WTC11 (cell line): ENCODE data around the gene IRAK4. TPM values are rescaled to one million over a fixed set of nuclear protein-coding genes. Genes with fewer than 3 reads are reported as not detected.

Source experiments
- ARID4B ChIP-seq: sonication (generic); formaldehyde crosslinking; IDR thresholded peaks from 2 replicates; pipeline ENCODE4 v1.8.0; 2023; ENCODE audit warnings: missing genetic modification reagents, mild to moderate bottlenecking, borderline replicate concordance
- ATF6 ChIP-seq: sonication (generic); formaldehyde crosslinking; IDR thresholded peaks from 2 replicates; pipeline ENCODE4 v1.8.1; 2023; ENCODE audit warnings: mild to moderate bottlenecking, missing genetic modification reagents
- E2F5 ChIP-seq: sonication (generic); formaldehyde crosslinking; IDR thresholded peaks from 2 replicates; pipeline ENCODE4 v1.8.1; 2022; ENCODE audit warnings: mild to moderate bottlenecking, moderate library complexity, missing genetic modification reagents
- FOXP4 ChIP-seq: sonication (generic); formaldehyde crosslinking; IDR thresholded peaks from 2 replicates; pipeline ENCODE4 v1.8.0; 2022; ENCODE audit warnings: mild to moderate bottlenecking, missing genetic modification reagents
- GABPB1 ChIP-seq: sonication (generic); formaldehyde crosslinking; IDR thresholded peaks from 2 replicates; pipeline ENCODE4 v1.8.1; 2023; ENCODE audit warnings: mild to moderate bottlenecking, missing genetic modification reagents
- IRF2 ChIP-seq: sonication (generic); formaldehyde crosslinking; IDR thresholded peaks from 2 replicates; pipeline ENCODE4 v1.8.0; 2022; ENCODE audit warnings: low read depth, missing genetic modification reagents, borderline replicate concordance
- JUN ChIP-seq: sonication (generic); formaldehyde crosslinking; IDR thresholded peaks from 2 replicates; pipeline ENCODE4 v1.8.0; 2023; ENCODE audit warnings: mild to moderate bottlenecking, missing genetic modification reagents
- KAT7 ChIP-seq: sonication (generic); formaldehyde crosslinking; IDR thresholded peaks from 2 replicates; pipeline ENCODE4 v1.8.1; 2023; ENCODE audit warnings: missing genetic modification reagents, mild to moderate bottlenecking, borderline replicate concordance
- MXD4 ChIP-seq: fragments of 250-450 bp; sonication (Bioruptor Pico); IDR thresholded peaks from 2 replicates; pipeline ENCODE4 v1.8.0; 2021; ENCODE audit warnings: mild to moderate bottlenecking, moderate library complexity, borderline replicate concordance
- MYBL2 ChIP-seq: sonication (generic); formaldehyde crosslinking; IDR thresholded peaks from 2 replicates; pipeline ENCODE4 v1.8.1; 2023; ENCODE audit warnings: mild to moderate bottlenecking, moderate library complexity, missing genetic modification reagents
- PRDM15 ChIP-seq: sonication (generic); formaldehyde crosslinking; IDR thresholded peaks from 2 replicates; pipeline ENCODE4 v1.8.0; 2022; ENCODE audit warnings: missing genetic modification reagents
- PRRX2 ChIP-seq: fragments of 250-450 bp; sonication (Bioruptor Pico); IDR thresholded peaks from 2 replicates; pipeline ENCODE4 v1.8.0; 2021; ENCODE audit warnings: mild to moderate bottlenecking
- SMAD4 ChIP-seq: sonication (generic); formaldehyde crosslinking; IDR thresholded peaks from 2 replicates; pipeline ENCODE4 v1.8.0; 2022; ENCODE audit warnings: mild to moderate bottlenecking, missing genetic modification reagents
- STAT6 ChIP-seq: sonication (generic); formaldehyde crosslinking; conservative IDR thresholded peaks from 2 replicates; pipeline ENCODE4 v1.8.1; 2023; ENCODE audit warnings: mild to moderate bottlenecking, low read depth, missing genetic modification reagents, moderate library complexity
- TCF7 ChIP-seq: sonication (generic); formaldehyde crosslinking; IDR thresholded peaks from 2 replicates; pipeline ENCODE4 v1.8.0; 2022; ENCODE audit warnings: mild to moderate bottlenecking, low read depth, missing genetic modification reagents, moderate library complexity
- USF1 ChIP-seq: sonication (generic); formaldehyde crosslinking; IDR thresholded peaks from 2 replicates; pipeline ENCODE4 v1.8.0; 2022; ENCODE audit warnings: mild to moderate bottlenecking, missing genetic modification reagents
- ZBTB43 ChIP-seq: sonication (generic); formaldehyde crosslinking; IDR thresholded peaks from 2 replicates; pipeline ENCODE4 v1.8.1; 2023; ENCODE audit warnings: mild to moderate bottlenecking, missing genetic modification reagents
- ZNF138 ChIP-seq: sonication (generic); formaldehyde crosslinking; conservative IDR thresholded peaks from 2 replicates; pipeline ENCODE4 v1.8.1; 2022; ENCODE audit warnings: mild to moderate bottlenecking, moderate library complexity, missing genetic modification reagents
- ZNF317 ChIP-seq: sonication (generic); formaldehyde crosslinking; IDR thresholded peaks from 2 replicates; pipeline ENCODE4 v1.8.1; 2023; ENCODE audit warnings: low read depth, mild to moderate bottlenecking, moderate library complexity, missing genetic modification reagents, borderline replicate concordance
- total RNA-seq: library from RNA; stranded (reverse); gene quantifications from 3 replicates; pipeline ENCODE4 v1.2.3, GENCODE V29; 2021

The IRAK4 gene
- total RNA-seq, 1 experiment from 2014 or later = 6.5 TPM

GRCh38 chr12:43758728-43759563 is at the start of gene IRAK4, which contains the start of gene PUS7L (continued):
- no peak for TF ChIP-seq ZBTB43 (CRISPR knock-in tag)
- TF ChIP-seq IRF2 (CRISPR knock-in tag) = no peak
- TF ChIP-seq MYBL2 (CRISPR knock-in tag) = no peak
- 0 out of 2 replicates have a peak, but pooled peaks have one; percentile 16 for TF ChIP-seq GABPB1 (CRISPR knock-in tag)
- no peak for TF ChIP-seq ZNF317
- TF ChIP-seq ATF6 (CRISPR knock-in tag) = no peak
- TF ChIP-seq JUN (CRISPR knock-in tag) = no peak
- no peak for TF ChIP-seq MXD4
- TF ChIP-seq E2F5 (CRISPR knock-in tag) = peak; percentile 64; the same call in 1 of the 2 replicates
- TF ChIP-seq ZNF138 = no peak
- TF ChIP-seq STAT6 (CRISPR knock-in tag) = no peak
- no peak for TF ChIP-seq PRRX2
- no peak for TF ChIP-seq TCF7 (CRISPR knock-in tag)
- no peak for TF ChIP-seq PRDM15 (CRISPR knock-in tag)
- no peak for TF ChIP-seq KAT7 (CRISPR knock-in tag)
- TF ChIP-seq ARID4B (CRISPR knock-in tag) = 0 out of 2 replicates have a peak, but pooled peaks have one; percentile 29
- no peak for TF ChIP-seq SMAD4 (CRISPR knock-in tag)
- no peak for TF ChIP-seq FOXP4 (CRISPR knock-in tag)
- 0 out of 2 replicates have a peak, but pooled peaks have one; percentile 25 for TF ChIP-seq USF1 (CRISPR knock-in tag)
